HCT116 (cell line): ENCODE results near the gene KCNC3.

Source experiments
- EZH2 ChIP-seq: fragments of 200-600 bp; sonication (generic); IDR thresholded peaks from 2 replicates; pipeline ENCODE4 v1.6.1; 2017; ENCODE audit warnings: antibody characterized with exemption, mixed run types
- EZH2phosphoT487 ChIP-seq: fragments of 200-600 bp; IDR thresholded peaks from 2 replicates; pipeline ENCODE4 v1.6.1; 2018; ENCODE audit warnings: antibody characterized with exemption, borderline replicate concordance
- FOSL1 ChIP-seq: IDR thresholded peaks from 2 replicates; pipeline ENCODE4 v1.6.1; 2012; ENCODE audit warnings: low read depth
- MAX ChIP-seq: IDR thresholded peaks from 2 replicates; pipeline ENCODE4 v1.6.1; 2012
- POLR2A ChIP-seq: IDR thresholded peaks from 2 replicates; pipeline ENCODE4 v1.7.0; 2011; ENCODE audit warnings: borderline replicate concordance; ENCODE audit not compliant: insufficient read depth, insufficient read length; ENCODE audit errors: extremely low read depth
- RAD21 ChIP-seq: IDR thresholded peaks from 2 replicates; pipeline ENCODE4 v1.6.1; 2012; ENCODE audit warnings: low read depth, mild to moderate bottlenecking
- REST ChIP-seq: IDR thresholded peaks from 2 replicates; pipeline ENCODE4 v1.6.1; 2012; ENCODE audit warnings: low read depth
- SP1 ChIP-seq: IDR thresholded peaks from 2 replicates; pipeline ENCODE4 v1.6.1; 2012; ENCODE audit warnings: low read depth
- YY1 ChIP-seq: IDR thresholded peaks from 2 replicates; pipeline ENCODE4 v1.6.1; 2011; ENCODE audit warnings: low read length, low read depth, moderate library complexity, mild to moderate bottlenecking; ENCODE audit not compliant: insufficient replicate concordance; ENCODE audit errors: extremely low read depth
- ZBTB33 ChIP-seq: IDR thresholded peaks from 2 replicates; pipeline ENCODE4 v1.6.1; 2011; ENCODE audit warnings: mild to moderate bottlenecking, low read length, moderate library complexity; ENCODE audit not compliant: insufficient replicate concordance; ENCODE audit errors: extremely low read depth
- ZNF274 ChIP-seq: fragments of 200-500 bp; sonication (Bioruptor generic); IDR thresholded peaks from 2 replicates; pipeline ENCODE4 v1.6.1; 2014; ENCODE audit warnings: mild to moderate bottlenecking, low read depth, low read length, inconsistent platforms
- TF ChIP-seq, protein P1 (sequence below), 3 experiments: fragments of 200-600 bp in 1 of 3; sonication (generic) in 1 of 3; IDR thresholded peaks in 2 of 3; conservative IDR thresholded peaks in 1 of 3; 2 replicates each; pipeline ENCODE4 v1.5.1; 2012 to 2017; ENCODE audit warnings: low read depth in 2 of 3, low read length in 2 of 3, antibody characterized with exemption in 1 of 3, borderline replicate concordance in 1 of 3, control low read depth in 1 of 3, mild to moderate bottlenecking in 1 of 3, mixed read lengths in 1 of 3, mixed run types in 1 of 3, moderate library complexity in 1 of 3; ENCODE audit not compliant: insufficient read depth in 1 of 3

GRCh38 chr19:50313812-50314536 is 15.2 kb downstream of the KCNC3 start:
- TF ChIP-seq, protein P1, sequence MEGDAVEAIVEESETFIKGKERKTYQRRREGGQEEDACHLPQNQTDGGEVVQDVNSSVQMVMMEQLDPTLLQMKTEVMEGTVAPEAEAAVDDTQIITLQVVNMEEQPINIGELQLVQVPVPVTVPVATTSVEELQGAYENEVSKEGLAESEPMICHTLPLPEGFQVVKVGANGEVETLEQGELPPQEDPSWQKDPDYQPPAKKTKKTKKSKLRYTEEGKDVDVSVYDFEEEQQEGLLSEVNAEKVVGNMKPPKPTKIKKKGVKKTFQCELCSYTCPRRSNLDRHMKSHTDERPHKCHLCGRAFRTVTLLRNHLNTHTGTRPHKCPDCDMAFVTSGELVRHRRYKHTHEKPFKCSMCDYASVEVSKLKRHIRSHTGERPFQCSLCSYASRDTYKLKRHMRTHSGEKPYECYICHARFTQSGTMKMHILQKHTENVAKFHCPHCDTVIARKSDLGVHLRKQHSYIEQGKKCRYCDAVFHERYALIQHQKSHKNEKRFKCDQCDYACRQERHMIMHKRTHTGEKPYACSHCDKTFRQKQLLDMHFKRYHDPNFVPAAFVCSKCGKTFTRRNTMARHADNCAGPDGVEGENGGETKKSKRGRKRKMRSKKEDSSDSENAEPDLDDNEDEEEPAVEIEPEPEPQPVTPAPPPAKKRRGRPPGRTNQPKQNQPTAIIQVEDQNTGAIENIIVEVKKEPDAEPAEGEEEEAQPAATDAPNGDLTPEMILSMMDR (IDR thresholded peaks at IDR 0.05 in 2 of 3, conservative IDR thresholded peaks at IDR 0.05 in 1 of 3; ENCODE audit: borderline replicate concordance in 1 of 3, insufficient read depth in 1 of 3, low read depth in 2 of 3, low read length in 2 of 3), result no peak
- TF ChIP-seq POLR2A (no peak), EZH2 (no peak), ZNF274 (no peak), EZH2phosphoT487 (no peak), REST (no peak), YY1 (no peak), ZBTB33 (no peak), MAX (no peak), FOSL1 (no peak), SP1 (no peak), RAD21 (no peak)
